Spinal cord (tissue), 10 donors: ENCODE measurements around the gene AZU1. TPM values are rescaled to one million over a fixed set of nuclear protein-coding genes. Genes with fewer than 3 reads are reported as not detected.

ENCODE experiments used
- DNase-seq, 6 donors: peaks; one replicate each; pipeline versions ENCODE4 v3.0.0 to v3.0.0-alpha.2; 2013 to 2015; ENCODE audit warnings: low spot score in 6 of 6, low read depth in 4 of 6
- H3K27ac ChIP-seq: one replicate; pipeline ENCODE4 v1.5.1; 2013; ENCODE audit warnings: low read depth, low read length, control low read depth
- H3K27me3 ChIP-seq: one replicate; pipeline ENCODE4 v1.6.1; 2013; ENCODE audit warnings: low read length; ENCODE audit not compliant: control insufficient read depth, insufficient read depth
- H3K36me3 ChIP-seq: one replicate; pipeline ENCODE4 v1.6.1; 2013; ENCODE audit warnings: low read length; ENCODE audit not compliant: control insufficient read depth, insufficient read depth
- H3K4me1 ChIP-seq: one replicate; pipeline ENCODE4 v1.6.1; 2013; ENCODE audit warnings: low read length; ENCODE audit not compliant: control insufficient read depth, insufficient read depth
- H3K4me3 ChIP-seq: one replicate; pipeline ENCODE4 v1.5.1; 2013; ENCODE audit warnings: low read depth, low read length, control low read depth
- H3K9me3 ChIP-seq: one replicate; pipeline ENCODE4 v1.6.1; 2013; ENCODE audit warnings: low read length; ENCODE audit not compliant: control insufficient read depth, insufficient read depth
- WGBS: methylation state at CpG from one replicate; pipeline ENCODE4 v1.1.5; 2013; ENCODE audit warnings: missing lambda C conversion rate; ENCODE audit not compliant: insufficient coverage; 5-methylcytosine and 5-hydroxymethylcytosine counted together
- polyA plus RNA-seq, 2 donors: library from polyadenylated mRNA; unstranded; fragments of 120-200 nt; gene quantifications; one replicate each; pipeline ENCODE4 v1.2.1, GENCODE V29; 2013; ENCODE audit not compliant: insufficient read length in 2 of 2
- total RNA-seq, 2 donors: library from RNA; depleted of rRNA in 1 of 2; stranded (reverse); fragments of 120-200 nt in 1 of 2; fragments of >200 nt in 1 of 2; gene quantifications; one replicate each; pipeline versions ENCODE4 v1.2.3 to v1.2.4, GENCODE V29; 2013 to 2014
- donor health status: healthy.

AZU1 gene
- total and polyA plus RNA-seq, 4 donors, result 2.0 to 14.2 (median 3.3) TPM

DNA sequence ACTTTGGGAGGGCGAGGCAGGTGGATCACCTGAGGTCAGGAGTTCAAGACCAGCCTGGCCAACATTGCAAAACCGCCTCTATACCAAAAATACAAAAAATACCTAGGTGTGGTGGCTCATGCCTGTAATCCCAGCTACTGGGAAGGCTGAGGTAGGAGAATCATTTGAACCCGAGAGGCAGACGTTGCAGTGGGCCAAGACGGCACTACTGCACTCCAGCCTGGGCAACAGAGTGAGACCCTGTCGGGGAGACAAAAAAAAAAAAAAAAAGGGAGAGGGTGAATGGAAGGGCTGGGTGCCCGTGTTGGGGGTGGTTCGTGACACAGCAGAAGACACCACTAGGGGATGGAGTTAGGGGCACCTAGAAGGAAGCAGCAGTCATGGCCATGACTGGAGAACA, 42.7 kb downstream of the AZU1 start:
- Histone ChIP-seq H3K27ac (no peak overlapping the region), H3K4me3 (no peak overlapping the region), H3K27me3 (no peaks in the 10 kb centered on the region), H3K36me3 (peaks cover 94% of the 10 kb centered on the region), H3K9me3 (no peaks in the 10 kb centered on the region), H3K4me1 (peaks cover 27% of the 10 kb centered on the region)
- DNase-seq, result no peak
- WGBS, result 87% methylated on average over 4 of the region's 8 CpGs

- DNase-seq, result peak in 2 of 6 donors; percentile 86 to 89
- Histone ChIP-seq H3K4me1 (peaks cover 27% of the 10 kb centered on the region), H3K36me3 (peaks cover 94% of the 10 kb centered on the region), H3K9me3 (no peaks in the 10 kb centered on the region), H3K27ac (no peak overlapping the region), H3K4me3 (no peak overlapping the region), H3K27me3 (no peaks in the 10 kb centered on the region)
- WGBS, result 28% methylated on average over 28 of the region's 28 CpGs
Observed at GRCh38 chr19:870963-871401, 43.3 kb downstream of the AZU1 start.

- no peak for DNase-seq
- 89% methylated on average over 18 of the region's 33 CpGs for WGBS
- Histone ChIP-seq H3K4me3 (no peak overlapping the region), H3K4me1 (peaks cover 27% of the 10 kb centered on the region), H3K27ac (no peak overlapping the region), H3K27me3 (no peaks in the 10 kb centered on the region), H3K9me3 (no peaks in the 10 kb centered on the region), H3K36me3 (peaks cover 97% of the 10 kb centered on the region)
Observed at GRCh38 chr19:871446-872265, 44.0 kb downstream of the AZU1 start.

- Histone ChIP-seq H3K4me1 (peaks cover 20% of the 10 kb centered on the region), H3K36me3 (peaks cover 97% of the 10 kb centered on the region), H3K9me3 (no peaks in the 10 kb centered on the region), H3K27me3 (no peaks in the 10 kb centered on the region), H3K4me3 (no peak overlapping the region), H3K27ac (no peak overlapping the region)
- DNase-seq, result peak in 1 of 6 donors; percentile 46
- WGBS, result 88% methylated on average over 22 of the region's 27 CpGs
Observed at GRCh38 chr19:872266-872951, 44.8 kb downstream of the AZU1 start.

- Histone ChIP-seq H3K4me3 (no peak overlapping the region), H3K9me3 (no peaks in the 10 kb centered on the region), H3K36me3 (peaks cover 97% of the 10 kb centered on the region), H3K27ac (no peak overlapping the region), H3K4me1 (peaks cover 15% of the 10 kb centered on the region), H3K27me3 (no peaks in the 10 kb centered on the region)
- no peak for DNase-seq
- WGBS, result 96% methylated on average over 6 of the region's 13 CpGs
Observed at GRCh38 chr19:873084-873483, 45.4 kb downstream of the AZU1 start.

DNA sequence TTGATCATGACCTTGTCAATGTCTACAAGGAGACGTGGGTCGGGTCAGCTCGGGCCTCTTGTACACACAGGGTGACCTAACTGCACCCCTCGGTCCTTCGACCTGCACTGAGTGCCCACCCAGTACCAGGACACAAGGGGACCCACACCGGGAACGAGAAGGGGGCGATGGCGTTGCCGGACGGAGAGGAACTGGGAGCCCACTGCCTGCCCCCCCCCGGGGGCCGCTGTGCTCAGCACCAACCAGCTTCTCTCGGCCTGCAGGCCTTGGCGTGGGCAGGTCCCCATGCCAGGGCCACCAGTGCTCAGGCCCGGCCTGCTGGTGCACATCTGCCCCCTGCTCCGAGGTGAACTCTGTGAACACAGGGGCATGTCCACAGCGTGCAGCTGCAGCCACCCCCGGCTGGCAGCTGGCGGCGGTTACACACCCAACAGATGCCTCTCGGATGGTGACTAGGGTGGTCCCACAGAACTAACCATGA, 46.0 kb downstream of the AZU1 start:
- H3K4me1 ChIP-seq, result peaks cover 10% of the 10 kb centered on the region
- H3K9me3 ChIP-seq, result no peaks in the 10 kb centered on the region
- WGBS, result 93% methylated on average over 22 of the region's 22 CpGs
- H3K27me3 ChIP-seq, result no peaks in the 10 kb centered on the region
- H3K36me3 ChIP-seq, result peaks cover 97% of the 10 kb centered on the region
- no peak for DNase-seq
- H3K27ac ChIP-seq, result no peak overlapping the region
- H3K4me3 ChIP-seq, result no peak overlapping the region

DNA sequence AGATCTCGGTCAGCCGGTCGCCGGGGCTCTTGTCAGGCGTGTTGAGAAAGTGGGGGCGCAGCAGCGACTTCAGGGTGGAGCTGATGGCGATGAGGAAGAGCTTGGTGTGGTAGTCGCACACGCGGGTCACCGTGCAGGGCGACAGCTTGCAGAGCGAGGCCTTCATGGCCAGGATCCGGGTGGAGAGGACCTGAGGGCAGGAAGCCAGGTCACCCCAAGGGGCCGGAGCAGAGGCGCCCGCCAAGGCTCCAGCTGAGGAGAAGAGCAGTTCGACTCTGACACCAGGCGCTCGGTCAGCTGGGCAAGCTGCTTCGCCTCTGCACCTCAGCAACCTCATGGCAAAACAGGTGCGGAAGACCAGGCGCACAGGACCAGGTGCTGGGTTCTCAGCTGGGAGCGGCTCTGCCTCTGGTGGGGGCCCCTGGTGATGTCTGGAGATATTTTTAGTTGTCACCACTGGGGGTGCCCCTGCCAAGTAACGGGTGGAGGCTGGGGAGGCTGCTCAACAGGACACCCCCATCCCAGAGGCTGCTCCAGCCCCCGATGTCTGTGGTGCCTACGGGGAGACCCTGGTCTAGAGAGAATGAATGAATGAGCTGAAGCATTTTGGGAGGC, 47.7 kb downstream of the AZU1 start:
- no peak overlapping the region for H3K4me3 ChIP-seq
- H3K27ac ChIP-seq, result no peak overlapping the region
- no peak for DNase-seq
- no peaks in the 10 kb centered on the region for H3K9me3 ChIP-seq
- H3K4me1 ChIP-seq, result peaks cover 10% of the 10 kb centered on the region
- WGBS, result 96% methylated on average over 24 of the region's 28 CpGs
- H3K27me3 ChIP-seq, result no peaks in the 10 kb centered on the region
- peaks cover 97% of the 10 kb centered on the region for H3K36me3 ChIP-seq

- H3K4me3 ChIP-seq, result no peak overlapping the region
- peaks cover 4% of the 10 kb centered on the region for H3K4me1 ChIP-seq
- no peak overlapping the region for H3K27ac ChIP-seq
- peaks cover 97% of the 10 kb centered on the region for H3K36me3 ChIP-seq
- whole genome bisulfite sequencing, result 80% methylated on average over 16 of the region's 18 CpGs
- no peak for DNase-seq
- no peaks in the 10 kb centered on the region for H3K27me3 ChIP-seq
- no peaks in the 10 kb centered on the region for H3K9me3 ChIP-seq
Observed at GRCh38 chr19:876089-876488, 48.5 kb downstream of the AZU1 start.

DNA sequence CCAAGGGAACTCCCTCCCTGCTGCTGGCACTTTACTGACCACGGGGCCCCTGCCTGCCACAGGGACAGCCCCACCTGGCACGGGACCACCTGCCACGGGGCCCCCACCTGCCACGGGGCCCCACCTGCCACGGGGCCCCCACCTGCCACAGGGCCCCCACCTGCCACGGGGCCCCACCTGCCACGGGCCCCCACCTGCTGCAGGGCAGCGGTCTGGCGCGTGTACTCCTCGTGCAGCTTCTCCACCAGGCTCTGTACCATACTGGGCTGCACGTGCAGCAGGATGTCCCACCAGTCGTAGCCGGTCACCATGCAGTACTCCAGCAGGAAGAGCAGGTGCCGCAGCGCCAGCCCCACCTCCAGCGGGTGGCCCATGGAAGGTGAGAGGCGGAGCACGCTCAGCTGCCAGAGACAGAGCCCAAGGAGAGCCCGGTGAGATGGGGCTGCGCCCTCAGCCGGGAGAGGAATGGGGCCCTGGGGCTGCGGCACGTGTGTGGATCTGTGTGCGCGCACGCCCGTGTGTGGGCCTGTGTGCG, 49.2 kb downstream of the AZU1 start:
- 96% methylated on average over 28 of the region's 29 CpGs for WGBS
- Histone ChIP-seq H3K36me3 (peaks cover 97% of the 10 kb centered on the region), H3K4me1 (no peaks in the 10 kb centered on the region), H3K9me3 (no peaks in the 10 kb centered on the region), H3K27me3 (no peaks in the 10 kb centered on the region), H3K27ac (no peak overlapping the region), H3K4me3 (no peak overlapping the region)
- no peak for DNase-seq
